Calu3 (cell line): ENCODE data around the gene STN1. TPM values are rescaled to one million over a fixed set of nuclear protein-coding genes. Genes with fewer than 3 reads are reported as not detected.

Experiments used
- BruUV-seq: library from RNA; stranded (reverse); fragments of 400-500 nt; replicated peaks from 2 replicates; lab custom pipeline; 2021; lab: Mats Ljungman, UMichigan
- CTCF ChIA-PET: fragments of 300-600 bp; sonication (Branson Sonifier 250); formaldehyde crosslinking; loops from one replicate; lab custom pipeline; 2022; ENCODE audit warnings: antibody characterized with exemption; lab: Charles Lee
- DNase-seq: peaks from one replicate; pipeline ENCODE4 v3.0.0; 2022
- H3K27ac Mint-ChIP-seq: one replicate; pipeline ENCODE4 v1.8.0; 2022; ENCODE audit warnings: mixed read lengths; ENCODE audit not compliant: unreplicated experiment
- H3K27me3 Mint-ChIP-seq: one replicate; pipeline ENCODE4 v1.8.0; 2022; ENCODE audit warnings: mixed read lengths; ENCODE audit not compliant: unreplicated experiment
- H3K36me3 Mint-ChIP-seq: one replicate; pipeline ENCODE4 v1.8.0; 2022; ENCODE audit warnings: mild to moderate bottlenecking, moderate library complexity, mixed read lengths; ENCODE audit not compliant: insufficient read depth, unreplicated experiment
- H3K4me1 Mint-ChIP-seq: one replicate; pipeline ENCODE4 v1.8.0; 2022; ENCODE audit warnings: mild to moderate bottlenecking, low read depth, mixed read lengths; ENCODE audit not compliant: unreplicated experiment
- H3K4me3 Mint-ChIP-seq: one replicate; pipeline ENCODE4 v1.8.0; 2022; ENCODE audit warnings: mild to moderate bottlenecking, low read depth, moderate library complexity, mixed read lengths; ENCODE audit not compliant: unreplicated experiment
- H3K9me3 Mint-ChIP-seq: one replicate; pipeline ENCODE4 v1.8.0; 2022; ENCODE audit warnings: low read depth, mixed read lengths; ENCODE audit not compliant: unreplicated experiment
- CTCF ChIP-seq: fragments of 200-600 bp; IDR thresholded peaks from one replicate; pipeline ENCODE4 v1.8.0; 2022; ENCODE audit warnings: antibody characterized with exemption; ENCODE audit not compliant: unreplicated experiment
- intact Hi-C: fragments of 100-400 bp; cut with micrococcal nuclease; formaldehyde crosslinking; loops from one replicate; pipeline ENCODE4 v1.10.0; 2022; ENCODE audit not compliant: unreplicated experiment
- total RNA-seq: library from RNA; stranded (reverse); gene quantifications from 2 replicates; pipeline ENCODE4 v1.2.3, GENCODE V29; 2022

The STN1 gene
- total RNA-seq, 1 experiment from 2014 or later, result 13.1 TPM

GRCh38 chr10:103890194-103890658, 27.8 kb downstream of the STN1 start:
- DNase-seq, result peak; percentile 81
- no peak for TF ChIP-seq CTCF
- CTCF ChIA-PET, result interaction anchor here (0.9 to 1.7 kb wide), 8 partner anchors 18 to 384 kb away, joined by 3 to 11 read pairs (median 4); no protein-coding TSS in a partner anchor
- no TSS peak for BruUV-seq
- no peaks in the 10 kb centered on the region for H3K27me3 Mint-ChIP-seq
- H3K9me3 Mint-ChIP-seq, result no peaks in the 10 kb centered on the region
- intact Hi-C loops, result loop anchor here (2.0 kb wide), 1 partner anchor 21 kb away; no protein-coding TSS in a partner anchor
- H3K36me3 Mint-ChIP-seq, result peaks cover 18% of the 10 kb centered on the region
- H3K4me3 Mint-ChIP-seq, result peak overlapping the region; percentile 29
- peaks cover 42% of the 10 kb centered on the region for H3K4me1 Mint-ChIP-seq
- H3K27ac Mint-ChIP-seq, result peak overlapping the region; percentile 85

- H3K36me3 Mint-ChIP-seq, result peaks cover 18% of the 10 kb centered on the region
- BruUV-seq, result no TSS peak
- intact Hi-C loops, result loop anchor here (2.0 to 5.0 kb wide), 4 partner anchors 82 to 323 kb away; partner anchors contain the start of gene SFR1
- H3K27ac Mint-ChIP-seq, result peak overlapping the region; percentile 85
- CTCF ChIA-PET, result interaction anchor here (0.6 to 1.7 kb wide), 5 partner anchors 19 to 385 kb away, joined by 3 to 4 read pairs (median 3); no protein-coding TSS in a partner anchor
- peaks cover 32% of the 10 kb centered on the region for H3K4me1 Mint-ChIP-seq
- TF ChIP-seq CTCF, result no peak
- H3K9me3 Mint-ChIP-seq, result no peaks in the 10 kb centered on the region
- no peaks in the 10 kb centered on the region for H3K27me3 Mint-ChIP-seq
- H3K4me3 Mint-ChIP-seq, result peak overlapping the region; percentile 12
- no peak for DNase-seq
These were observed 28.8 kb downstream of the STN1 start for GRCh38 chr10:103889121-103889720.

DNA sequence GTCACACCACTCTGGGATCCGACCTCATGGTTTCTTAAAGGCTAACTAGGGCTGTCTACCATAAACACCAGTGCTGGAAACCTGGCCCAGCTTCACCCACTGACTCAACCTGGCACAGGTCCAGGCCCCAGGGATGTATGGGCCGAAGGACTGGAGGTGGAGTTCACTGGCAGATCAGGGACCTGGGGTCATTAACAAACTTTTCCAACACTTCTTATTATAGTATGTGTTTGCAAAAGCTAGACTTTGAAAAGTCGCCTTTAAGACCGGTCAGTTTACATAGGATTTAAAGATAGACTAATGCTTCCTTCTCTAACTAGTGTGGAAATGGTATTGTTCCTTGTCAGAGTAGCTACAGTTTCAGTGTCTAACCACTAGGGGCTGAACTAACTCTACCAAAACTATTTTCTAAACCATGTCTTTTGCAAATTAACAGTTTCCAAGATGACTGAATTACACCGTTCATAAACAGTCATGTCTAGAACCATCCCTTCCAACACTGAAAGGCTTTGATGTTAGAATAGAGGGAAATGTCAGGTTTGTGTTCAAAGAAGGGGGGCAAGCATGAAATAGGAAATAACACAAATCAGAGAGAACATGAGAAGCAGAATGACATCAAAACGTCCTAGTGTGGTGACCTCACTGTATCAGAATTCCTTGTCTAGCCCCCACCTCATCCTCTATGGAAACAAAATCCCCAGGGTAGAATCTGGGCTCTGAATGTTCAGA, 29.7 kb downstream of the STN1 start:
- peaks cover 27% of the 10 kb centered on the region for H3K4me1 Mint-ChIP-seq
- H3K27me3 Mint-ChIP-seq, result no peaks in the 10 kb centered on the region
- TF ChIP-seq CTCF, result no peak
- peak overlapping the region; percentile 12 for H3K4me3 Mint-ChIP-seq
- no TSS peak for BruUV-seq
- peaks cover 18% of the 10 kb centered on the region for H3K36me3 Mint-ChIP-seq
- H3K27ac Mint-ChIP-seq, result peak overlapping the region; percentile 85
- H3K9me3 Mint-ChIP-seq, result no peaks in the 10 kb centered on the region
- DNase-seq, result peak; percentile 82
- CTCF ChIA-PET, result interaction anchor here (0.7 to 1.5 kb wide), 10 partner anchors 81 to 387 kb away, joined by 3 to 7 read pairs (median 4); partner anchors contain the start of gene SFR1
- intact Hi-C loops, result loop anchor here (2.0 to 5.0 kb wide), 4 partner anchors 83 to 324 kb away; partner anchors contain the start of gene SFR1

DNA sequence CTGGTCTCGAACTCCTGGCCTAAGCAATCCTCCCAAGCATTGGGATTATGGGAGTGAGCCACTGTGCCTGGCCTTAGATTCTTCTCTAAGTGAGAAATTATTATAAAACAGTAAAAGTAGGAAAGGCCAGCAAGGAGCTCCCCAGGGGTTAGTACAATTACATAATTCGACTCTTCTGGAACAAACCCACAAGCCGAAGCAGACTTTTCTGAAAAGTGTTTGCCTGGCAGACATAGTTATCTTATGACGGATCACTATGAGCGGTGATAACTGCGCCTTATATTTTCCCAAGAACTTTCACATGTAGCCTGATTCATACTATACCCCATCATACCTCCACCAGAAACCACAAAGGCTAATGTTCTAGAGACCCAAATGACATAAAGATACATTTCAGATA, 32.4 kb downstream of the STN1 start:
- no TSS peak for BruUV-seq
- H3K4me3 Mint-ChIP-seq, result no peak overlapping the region
- peaks cover 26% of the 10 kb centered on the region for H3K4me1 Mint-ChIP-seq
- intact Hi-C loops, result loop anchor here (5.0 kb wide), 1 partner anchor 327 kb away; no protein-coding TSS in a partner anchor
- no peaks in the 10 kb centered on the region for H3K9me3 Mint-ChIP-seq
- CTCF ChIA-PET, result interaction anchor here (1.0 kb wide), 1 partner anchor 236 kb away, joined by 3 read pairs; no protein-coding TSS in a partner anchor
- no peak for DNase-seq
- no peaks in the 10 kb centered on the region for H3K27me3 Mint-ChIP-seq
- H3K36me3 Mint-ChIP-seq, result peaks cover 18% of the 10 kb centered on the region
- no peak for TF ChIP-seq CTCF
- no peak overlapping the region for H3K27ac Mint-ChIP-seq
